AG04449 (cell line): Measurements from ENCODE around the gene TCF23.
"Not testable (repeated sequence)": the region's sequence is repeated elsewhere in the genome, so short reads cannot be mapped to it uniquely, and the experiment has no call there.

Experiments
- CTCF ChIA-PET: fragments of 350-600 bp; formaldehyde crosslinking; extraction: SDS; loops from one replicate; lab custom pipeline; 2021; ENCODE audit warnings: antibody characterized with exemption; lab: Yijun Ruan, JAX
- POLR2A ChIA-PET: fragments of 400-600, 350-600 bp; formaldehyde crosslinking; extraction: SDS; loops from one replicate; lab custom pipeline; 2020; ENCODE audit warnings: antibody characterized with exemption, inconsistent platforms; lab: Yijun Ruan, JAX
- DNase-seq: peaks from one replicate; pipeline ENCODE4 v3.0.0-alpha.2; 2010; ENCODE audit warnings: low read depth, low spot score
- H3K4me3 ChIP-seq: 2 replicates; pipeline ENCODE4 v1.5.1; 2011; ENCODE audit warnings: low read depth, mild to moderate bottlenecking, control low read depth, low read length
- CTCF ChIP-seq: IDR thresholded peaks from one replicate; pipeline ENCODE4 v1.5.1; 2011; ENCODE audit warnings: mild to moderate bottlenecking, moderate library complexity, low read length, control low read depth, inconsistent platforms; ENCODE audit not compliant: insufficient read depth; ENCODE audit errors: missing control alignments

The TCF23 gene

GRCh38 chr2:27109083-27109482 lies 39.7 kb upstream of the TCF23 start:
- ChIA-PET POLR2A (no interaction called here), CTCF (interaction anchor here (0.6 to 4.8 kb wide), 9 partner anchors 12 to 262 kb away, joined by 3 to 36 read pairs (median 3); no protein-coding TSS in a partner anchor)
- H3K4me3 ChIP-seq = no peak overlapping the region
- TF ChIP-seq CTCF = no peak
- DNase-seq = no peak

DNA sequence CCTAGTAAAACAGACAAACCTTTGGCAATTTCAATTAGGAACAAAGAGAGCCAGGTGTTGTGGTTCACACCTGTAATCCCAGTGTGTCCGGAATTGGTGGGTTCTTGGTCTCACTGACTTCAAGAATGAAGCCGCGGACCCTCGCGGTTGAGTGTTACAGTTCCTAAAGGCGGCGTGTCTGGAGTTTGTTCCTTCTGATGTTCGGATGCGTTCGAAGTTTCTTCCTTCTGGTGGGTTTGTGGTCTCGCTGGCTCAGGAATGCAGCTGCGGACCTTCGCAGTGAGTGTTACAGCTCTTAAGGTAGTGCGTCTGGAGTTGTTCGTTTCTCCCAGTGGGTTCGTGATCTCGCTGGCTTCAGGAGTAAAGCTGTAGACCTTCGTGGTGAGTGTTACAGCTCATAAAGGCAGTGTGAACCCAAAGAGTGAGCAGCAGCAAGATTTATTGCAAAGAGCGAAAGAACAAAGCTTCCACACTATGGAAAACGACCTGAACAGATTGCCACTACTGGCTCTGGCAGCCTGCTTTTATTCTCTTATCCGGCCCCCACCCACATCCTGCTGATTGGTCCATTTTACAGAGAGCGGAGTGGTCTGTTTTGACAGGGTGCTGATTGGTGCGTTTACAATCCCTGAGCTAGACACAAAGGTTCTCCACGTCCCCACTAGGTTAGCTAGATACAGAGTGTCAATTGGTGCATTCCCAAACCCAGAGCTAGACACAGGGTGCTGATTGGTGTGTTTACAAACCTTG lies 38.0 kb upstream of the TCF23 start:
- CTCF ChIA-PET = interaction anchor here (1.3 to 3.4 kb wide), 5 partner anchors 12 to 170 kb away, joined by 3 to 17 read pairs (median 7); partner anchors contain the start of gene PREB
- DNase-seq, POLR2A ChIA-PET, H3K4me3 ChIP-seq: not testable (repeated sequence)

- CTCF ChIA-PET = interaction anchor here (1.3 to 3.9 kb wide), 7 partner anchors 11 to 169 kb away, joined by 6 to 34 read pairs (median 12); partner anchors contain the start of gene PREB
- DNase-seq, H3K4me3 ChIP-seq, POLR2A ChIA-PET: not testable (repeated sequence)
Measured at GRCh38 chr2:27111392-27112078, 37.3 kb upstream of the TCF23 start.

DNA sequence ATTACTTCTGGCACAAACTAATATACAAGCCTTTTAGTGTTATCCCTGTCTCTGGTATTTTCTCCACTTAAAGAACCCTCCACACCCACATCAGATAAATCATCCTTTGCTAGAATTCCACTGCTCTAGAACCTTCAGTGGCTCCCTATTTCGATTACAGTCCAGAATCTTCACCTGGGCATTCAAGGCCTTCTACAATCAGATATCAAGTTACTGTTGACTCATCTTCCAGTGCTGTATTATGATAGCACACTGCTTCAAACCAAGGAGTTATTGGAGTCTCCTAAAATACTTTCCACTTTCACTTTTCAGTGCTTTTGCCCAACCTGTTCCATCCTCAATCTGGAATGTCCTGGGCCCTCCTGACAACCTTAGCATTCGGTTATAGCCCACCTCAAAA lies 33.3 kb upstream of the TCF23 start:
- no peak for TF ChIP-seq CTCF
- no peak for DNase-seq
- H3K4me3 ChIP-seq = no peak overlapping the region
- ChIA-PET CTCF (interaction anchor here (3.9 kb wide), 1 partner anchor 15 kb away, joined by 34 read pairs; no protein-coding TSS in a partner anchor), POLR2A (no interaction called here)

GRCh38 chr2:27117995-27118524 lies 30.7 kb upstream of the TCF23 start:
- no peak for TF ChIP-seq CTCF
- peak overlapping the region; percentile 59 for H3K4me3 ChIP-seq
- CTCF ChIA-PET = interaction anchor here (0.6 to 1.3 kb wide), 3 partner anchors 14 to 73 kb away, joined by 3 to 4 read pairs (median 4); no protein-coding TSS in a partner anchor
- DNase-seq = no peak
- POLR2A ChIA-PET = no interaction called here

DNA sequence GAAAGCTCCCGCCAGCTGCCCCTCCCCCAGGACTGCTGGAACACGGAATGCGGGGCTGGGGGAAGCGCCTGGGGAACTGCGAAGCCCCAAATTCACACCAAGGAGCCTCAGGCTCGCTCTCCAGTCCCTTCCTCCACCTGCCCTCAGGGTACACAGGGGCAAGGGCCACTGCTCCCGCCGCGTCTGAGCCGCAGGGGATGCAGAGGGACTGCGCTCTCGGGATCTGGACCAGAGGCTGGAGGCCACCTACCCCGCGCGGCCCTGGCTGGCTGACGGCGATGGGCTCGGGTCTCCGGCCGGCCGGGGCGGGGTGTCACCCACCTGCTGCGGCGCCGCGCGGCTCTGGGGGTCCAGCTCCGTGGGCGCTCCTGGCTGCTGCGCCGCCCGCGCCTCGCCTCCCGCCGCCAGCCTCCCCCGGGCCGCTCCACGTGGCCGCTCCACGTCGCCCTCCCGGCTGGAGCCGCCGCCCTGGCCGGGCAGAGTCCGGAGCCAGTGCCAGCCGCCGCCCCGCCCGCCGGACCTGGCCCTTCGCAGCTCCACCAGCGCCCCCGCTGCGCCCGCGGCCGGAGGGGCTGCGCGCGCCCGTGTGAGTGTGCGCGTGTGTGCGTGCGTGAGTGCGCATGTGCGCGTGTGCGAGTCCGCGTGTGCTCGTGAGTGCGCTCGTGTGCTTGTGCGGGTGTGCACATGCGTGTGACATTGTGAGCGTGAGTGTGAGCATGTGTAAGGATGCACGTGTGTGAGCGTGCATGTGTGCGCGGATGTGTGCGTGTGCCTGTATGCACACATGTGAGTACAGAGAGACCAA lies 30.1 kb upstream of the TCF23 start, which contains the start of gene CGREF1:
Gene CGREF1 (minus strand): TSS at position 604 of the 805 bp plus-strand sequence. CDS start 14,762 bp downstream, outside the sequence.
- ChIA-PET POLR2A (no interaction called here), CTCF (interaction anchor here (0.6 to 1.3 kb wide), 4 partner anchors 13 to 73 kb away, joined by 3 to 4 read pairs (median 4); no protein-coding TSS in a partner anchor)
- peak within 1 kb of the TSS; percentile 59 for H3K4me3 ChIP-seq
- no peak for TF ChIP-seq CTCF
- no peak for DNase-seq

DNA sequence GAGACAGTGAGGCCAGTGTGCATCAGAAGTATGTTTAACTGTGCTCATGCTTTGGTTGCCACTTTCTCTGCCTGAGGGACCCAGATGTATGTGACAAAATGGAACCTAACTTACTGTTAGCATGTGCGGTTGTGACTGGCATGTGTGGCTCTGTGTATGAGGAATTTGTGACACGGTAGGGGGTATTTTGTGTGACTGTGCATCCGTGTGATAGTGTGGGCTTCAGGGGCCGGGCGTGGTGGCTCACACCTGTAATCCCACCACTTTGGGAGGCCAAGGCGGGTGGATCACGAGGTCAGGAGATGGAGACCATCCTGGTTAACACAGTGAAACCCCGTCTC lies 29.5 kb upstream of the TCF23 start:
- H3K4me3 ChIP-seq = peak overlapping the region; percentile 59
- DNase-seq, POLR2A ChIA-PET: not testable (repeated sequence)
- CTCF ChIA-PET = interaction anchor here (0.7 to 1.0 kb wide), 2 partner anchors 41 to 72 kb away, joined by 3 to 4 read pairs; no protein-coding TSS in a partner anchor
